Liver (tissue), 9 donors: ENCODE results near the gene CRACR2A. TPM values are rescaled to one million over a fixed set of nuclear protein-coding genes. Genes with fewer than 3 reads are reported as not detected.

Experiments used
- DNase-seq: peaks from one replicate; pipeline ENCODE4 v3.0.0-alpha.2; 2017; ENCODE audit warnings: low spot score
- H3K27ac ChIP-seq, 2 donors: one replicate each; pipeline ENCODE4 v1.7.0; 2013; ENCODE audit warnings: inconsistent platforms in 2 of 2, low read length in 2 of 2, control low read depth in 1 of 2, low read depth in 1 of 2, mild to moderate bottlenecking in 1 of 2
- H3K27me3 ChIP-seq, 4 donors: one replicate each; pipeline versions ENCODE4 v1.6.1 to v1.7.0; 2013; ENCODE audit warnings: low read length in 3 of 4, inconsistent platforms in 1 of 4, mild to moderate bottlenecking in 1 of 4, moderate library complexity in 1 of 4; ENCODE audit not compliant: control insufficient read depth in 4 of 4, insufficient read depth in 4 of 4
- H3K36me3 ChIP-seq, 4 donors: one replicate each; pipeline versions ENCODE4 v1.6.1 to v1.7.0; 2013; ENCODE audit warnings: low read length in 3 of 4, mild to moderate bottlenecking in 3 of 4, low read depth in 1 of 4, moderate library complexity in 1 of 4; ENCODE audit not compliant: control insufficient read depth in 4 of 4, insufficient read depth in 3 of 4
- H3K4me1 ChIP-seq, 4 donors: one replicate each; pipeline versions ENCODE4 v1.6.1 to v1.7.0; 2013; ENCODE audit warnings: low read length in 3 of 4, mild to moderate bottlenecking in 3 of 4, moderate library complexity in 1 of 4; ENCODE audit not compliant: control insufficient read depth in 4 of 4, insufficient read depth in 4 of 4
- H3K4me3 ChIP-seq, 3 donors: one replicate each; pipeline versions ENCODE4 v1.6.1 to v1.7.0; 2013; ENCODE audit warnings: low read length in 3 of 3, control low read depth in 1 of 3, low read depth in 1 of 3, mild to moderate bottlenecking in 1 of 3
- H3K9ac ChIP-seq, 2 donors: one replicate each; pipeline ENCODE4 v1.7.0; 2013; ENCODE audit warnings: low read length in 2 of 2, mild to moderate bottlenecking in 2 of 2, moderate library complexity in 2 of 2, control low read depth in 1 of 2, low read depth in 1 of 2
- H3K9me3 ChIP-seq, 4 donors: one replicate each; pipeline versions ENCODE4 v1.6.1 to v1.7.0; 2013; ENCODE audit warnings: low read length in 3 of 4; ENCODE audit not compliant: control insufficient read depth in 4 of 4
- EGR1 ChIP-seq, 2 donors: IDR thresholded peaks; 2 replicates each; pipeline ENCODE4 v1.6.1; 2016 to 2018; ENCODE audit warnings: antibody characterized with exemption in 2 of 2, low read depth in 2 of 2
- FOXA1 ChIP-seq: IDR thresholded peaks from 2 replicates; pipeline ENCODE4 v1.6.1; 2016; ENCODE audit warnings: antibody characterized with exemption
- FOXA2 ChIP-seq: IDR thresholded peaks from 2 replicates; pipeline ENCODE4 v1.6.1; 2016; ENCODE audit warnings: antibody characterized with exemption
- GABPA ChIP-seq, 2 donors: IDR thresholded peaks in 1 of 2; conservative IDR thresholded peaks in 1 of 2; 2 replicates each; pipeline ENCODE4 v1.6.1; 2016; ENCODE audit warnings: antibody characterized with exemption in 2 of 2, mild to moderate bottlenecking in 1 of 2, moderate library complexity in 1 of 2
- HNF4A ChIP-seq, 2 donors: conservative IDR thresholded peaks; 2 replicates each; pipeline ENCODE4 v1.6.1; 2016; ENCODE audit warnings: antibody characterized with exemption in 2 of 2, mild to moderate bottlenecking in 2 of 2
- HNF4G ChIP-seq: IDR thresholded peaks from 2 replicates; pipeline ENCODE4 v1.6.1; 2016; ENCODE audit warnings: antibody characterized with exemption
- NR2F2 ChIP-seq: IDR thresholded peaks from 2 replicates; pipeline ENCODE4 v1.6.1; 2016; ENCODE audit warnings: antibody characterized with exemption
- RAD21 ChIP-seq, 2 donors: IDR thresholded peaks; 2 replicates each; pipeline ENCODE4 v1.6.1; 2016; ENCODE audit warnings: antibody characterized with exemption in 2 of 2, mild to moderate bottlenecking in 2 of 2
- SP1 ChIP-seq: IDR thresholded peaks from 2 replicates; pipeline ENCODE4 v1.6.1; 2018; ENCODE audit warnings: antibody characterized with exemption, mild to moderate bottlenecking
- TAF1 ChIP-seq: conservative IDR thresholded peaks from 2 replicates; pipeline ENCODE4 v1.6.1; 2016; ENCODE audit warnings: antibody characterized with exemption, mild to moderate bottlenecking
- WGBS: extraction: QIAGEN DNeasy Blood & Tissue Kit; methylation state at CpG from one replicate; pipeline ENCODE4 v1.1.7; 2013; 5-methylcytosine and 5-hydroxymethylcytosine counted together
- polyA plus RNA-seq, 2 donors: library from polyadenylated mRNA; stranded (reverse) in 1 of 2; unstranded in 1 of 2; fragments of 200-250 nt in 1 of 2; fragments of >200 nt in 1 of 2; fragmentation: Nextera tagmentation in 1 of 2; extraction: Ambion mirVana in 1 of 2; gene quantifications; one replicate each; pipeline versions ENCODE4 v1.2.1 to v1.2.3, GENCODE V29; 2013 to 2015
- total RNA-seq, 2 donors: library from RNA; depleted of rRNA; stranded (reverse); fragments of >200 nt; gene quantifications; one replicate each; pipeline ENCODE4 v1.2.3, GENCODE V29; 2014
- TF ChIP-seq, protein P1 (sequence below): IDR thresholded peaks from 2 replicates; pipeline ENCODE4 v1.6.1; 2016; ENCODE audit warnings: antibody characterized with exemption
- TF ChIP-seq, protein P2 (sequence below): IDR thresholded peaks from 2 replicates; pipeline ENCODE4 v1.6.1; 2016; ENCODE audit warnings: antibody characterized with exemption
- TF ChIP-seq, protein P3 (sequence below): fragments of 150-350 bp; IDR thresholded peaks from 2 replicates; pipeline ENCODE4 v1.5.1; 2017; ENCODE audit warnings: improper control_type of control experiment, low read depth, low read length; ENCODE audit not compliant: missing input control
- TF ChIP-seq, protein P4 (sequence below): IDR thresholded peaks from 2 replicates; pipeline ENCODE4 v1.6.1; 2016; ENCODE audit warnings: antibody characterized with exemption
- donor health status: healthy.
- donor health status: healthy.
- donor health status: healthy.
- donor health status: healthy.
- donor health status: healthy.

The CRACR2A gene
- total and polyA plus RNA-seq, 4 donors: 0.33 to 4.2 (median 1.4) TPM

DNA sequence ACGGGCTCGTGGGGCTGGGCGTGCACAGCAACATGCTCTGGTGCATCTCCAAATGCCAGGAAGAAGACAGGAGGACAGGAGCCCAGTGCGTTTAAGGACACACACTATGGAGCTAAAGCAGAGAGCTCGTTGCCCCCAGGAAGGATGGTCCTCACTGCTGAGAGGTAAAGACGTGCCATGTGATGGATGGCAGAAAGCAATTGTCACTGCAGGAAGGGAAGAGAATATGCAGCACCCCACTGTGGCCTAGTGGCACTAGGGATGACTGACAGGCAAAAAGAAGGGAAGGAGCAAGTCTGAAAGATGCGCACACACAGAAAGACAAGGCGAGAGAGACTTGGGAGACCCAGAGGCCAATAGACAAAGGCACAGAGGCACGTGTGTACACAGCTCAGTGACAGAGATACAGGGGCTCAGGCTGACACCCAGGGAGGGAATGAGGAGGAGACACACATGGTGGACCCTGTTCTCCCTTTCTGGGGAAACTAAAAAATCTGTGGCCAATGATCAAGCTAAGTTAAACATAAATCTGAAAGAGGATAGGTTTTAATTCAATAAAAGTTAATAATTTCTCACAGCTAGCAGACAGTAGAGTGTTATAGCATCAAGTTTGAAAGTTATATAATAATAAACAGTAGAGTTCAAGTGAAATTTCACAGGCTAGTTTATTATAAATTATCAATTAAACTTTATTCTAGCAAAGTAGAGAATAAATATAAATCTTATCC, 78.8 kb downstream of the CRACR2A start:
- TF ChIP-seq, protein P1, sequence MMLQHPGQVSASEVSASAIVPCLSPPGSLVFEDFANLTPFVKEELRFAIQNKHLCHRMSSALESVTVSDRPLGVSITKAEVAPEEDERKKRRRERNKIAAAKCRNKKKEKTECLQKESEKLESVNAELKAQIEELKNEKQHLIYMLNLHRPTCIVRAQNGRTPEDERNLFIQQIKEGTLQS: no peak
- TF ChIP-seq FOXA1 (no peak), RAD21 (IDR thresholded peaks at IDR 0.05) (no peak)
- H3K9me3 ChIP-seq: no peaks in the 10 kb centered on the region
- no peak overlapping the region for H3K27ac ChIP-seq
- no peaks in the 10 kb centered on the region for H3K36me3 ChIP-seq
- H3K9ac ChIP-seq: no peak overlapping the region
- WGBS: 83% methylated on average over 9 of the region's 9 CpGs
- H3K4me3 ChIP-seq: no peak overlapping the region
- H3K27me3 ChIP-seq: no peaks in the 10 kb centered on the region
- no peak for DNase-seq
- H3K4me1 ChIP-seq: peaks cover 0 to 29% (median 27%) of the 10 kb centered on the region in 4 donors

DNA sequence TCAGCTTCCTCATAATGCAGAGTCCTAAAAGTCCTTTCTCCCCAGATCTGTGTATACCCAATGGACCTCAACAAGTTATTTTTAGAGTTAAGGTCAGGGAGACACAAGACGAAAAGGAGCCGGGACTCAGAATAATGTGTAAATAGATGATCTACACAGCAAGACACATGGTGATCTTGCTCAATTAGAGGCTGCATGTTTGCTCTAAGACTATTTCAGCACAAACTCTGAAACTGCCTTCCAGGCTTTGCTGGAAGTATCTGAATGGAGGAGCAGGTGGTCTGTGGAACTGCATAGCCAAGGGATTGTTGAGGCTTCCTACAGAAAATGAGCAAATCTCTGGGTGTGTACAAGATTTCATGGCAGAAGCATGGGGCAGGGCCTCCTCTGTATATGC, 80.8 kb downstream of the CRACR2A start:
- no peak overlapping the region for H3K27ac ChIP-seq
- no peak for DNase-seq
- no peaks in the 10 kb centered on the region for H3K9me3 ChIP-seq
- 34% methylated on average over 2 of the region's 2 CpGs for WGBS
- no peaks in the 10 kb centered on the region for H3K27me3 ChIP-seq
- TF ChIP-seq HNF4A (conservative IDR thresholded peaks at IDR 0.05) (no peak), HNF4G (no peak), NR2F2 (no peak), SP1 (no peak)
- no peaks in the 10 kb centered on the region for H3K36me3 ChIP-seq
- H3K4me1 ChIP-seq: peaks cover 0 to 29% (median 27%) of the 10 kb centered on the region in 4 donors
- no peak overlapping the region for H3K9ac ChIP-seq
- no peak overlapping the region for H3K4me3 ChIP-seq

DNA sequence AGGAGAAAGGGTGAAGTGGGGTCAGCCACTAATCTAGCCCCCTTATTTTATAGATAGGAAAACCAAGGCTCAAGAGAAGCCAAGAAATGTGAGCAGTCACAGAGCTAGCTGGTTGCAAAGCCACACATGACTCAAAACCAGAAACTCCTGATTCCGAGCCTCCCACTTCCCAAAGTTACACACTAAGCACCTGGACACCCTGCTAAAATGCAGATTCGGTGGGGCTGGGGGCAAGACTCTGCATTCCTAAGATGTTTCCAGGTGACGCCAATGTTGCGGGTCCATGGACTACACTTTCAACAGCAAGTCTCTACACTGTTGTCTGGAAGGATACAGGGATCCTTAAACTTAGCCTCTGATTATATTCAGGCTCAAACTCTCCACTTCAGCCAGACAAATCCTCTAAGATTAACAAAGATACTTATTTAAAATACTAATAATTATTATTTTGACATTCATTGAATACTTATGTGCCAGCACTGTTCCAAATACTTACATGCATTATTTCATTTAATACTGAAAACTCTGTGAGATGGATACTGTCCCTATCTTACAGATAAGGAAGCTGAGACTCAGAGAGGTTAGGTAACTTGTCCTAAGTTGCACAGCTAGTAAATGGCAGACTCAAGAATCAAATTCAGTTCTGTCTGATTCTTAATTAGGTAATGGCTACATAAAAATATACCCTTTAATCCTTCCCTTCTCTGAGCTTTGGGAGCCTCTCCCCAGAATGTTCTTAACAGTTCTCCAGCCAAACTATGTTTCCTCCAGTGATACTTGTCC, 81.4 kb downstream of the CRACR2A start:
- no peak for DNase-seq
- Histone ChIP-seq H3K27me3 (no peaks in the 10 kb centered on the region), H3K9ac (no peak overlapping the region), H3K27ac (no peak overlapping the region), H3K9me3 (no peaks in the 10 kb centered on the region), H3K4me1 (peaks cover 0 to 29% (median 27%) of the 10 kb centered on the region in 4 donors), H3K36me3 (no peaks in the 10 kb centered on the region), H3K4me3 (no peak overlapping the region)
- TF ChIP-seq, protein P2, sequence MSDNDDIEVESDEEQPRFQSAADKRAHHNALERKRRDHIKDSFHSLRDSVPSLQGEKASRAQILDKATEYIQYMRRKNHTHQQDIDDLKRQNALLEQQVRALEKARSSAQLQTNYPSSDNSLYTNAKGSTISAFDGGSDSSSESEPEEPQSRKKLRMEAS: no peak
- TF ChIP-seq, protein P3, sequence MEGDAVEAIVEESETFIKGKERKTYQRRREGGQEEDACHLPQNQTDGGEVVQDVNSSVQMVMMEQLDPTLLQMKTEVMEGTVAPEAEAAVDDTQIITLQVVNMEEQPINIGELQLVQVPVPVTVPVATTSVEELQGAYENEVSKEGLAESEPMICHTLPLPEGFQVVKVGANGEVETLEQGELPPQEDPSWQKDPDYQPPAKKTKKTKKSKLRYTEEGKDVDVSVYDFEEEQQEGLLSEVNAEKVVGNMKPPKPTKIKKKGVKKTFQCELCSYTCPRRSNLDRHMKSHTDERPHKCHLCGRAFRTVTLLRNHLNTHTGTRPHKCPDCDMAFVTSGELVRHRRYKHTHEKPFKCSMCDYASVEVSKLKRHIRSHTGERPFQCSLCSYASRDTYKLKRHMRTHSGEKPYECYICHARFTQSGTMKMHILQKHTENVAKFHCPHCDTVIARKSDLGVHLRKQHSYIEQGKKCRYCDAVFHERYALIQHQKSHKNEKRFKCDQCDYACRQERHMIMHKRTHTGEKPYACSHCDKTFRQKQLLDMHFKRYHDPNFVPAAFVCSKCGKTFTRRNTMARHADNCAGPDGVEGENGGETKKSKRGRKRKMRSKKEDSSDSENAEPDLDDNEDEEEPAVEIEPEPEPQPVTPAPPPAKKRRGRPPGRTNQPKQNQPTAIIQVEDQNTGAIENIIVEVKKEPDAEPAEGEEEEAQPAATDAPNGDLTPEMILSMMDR: no peak
- TF ChIP-seq HNF4G: no peak
- TF ChIP-seq TAF1: no peak
- TF ChIP-seq EGR1 (IDR thresholded peaks at IDR 0.05; ENCODE audit: low read depth in 2 of 2): no peak
- TF ChIP-seq, protein P4, sequence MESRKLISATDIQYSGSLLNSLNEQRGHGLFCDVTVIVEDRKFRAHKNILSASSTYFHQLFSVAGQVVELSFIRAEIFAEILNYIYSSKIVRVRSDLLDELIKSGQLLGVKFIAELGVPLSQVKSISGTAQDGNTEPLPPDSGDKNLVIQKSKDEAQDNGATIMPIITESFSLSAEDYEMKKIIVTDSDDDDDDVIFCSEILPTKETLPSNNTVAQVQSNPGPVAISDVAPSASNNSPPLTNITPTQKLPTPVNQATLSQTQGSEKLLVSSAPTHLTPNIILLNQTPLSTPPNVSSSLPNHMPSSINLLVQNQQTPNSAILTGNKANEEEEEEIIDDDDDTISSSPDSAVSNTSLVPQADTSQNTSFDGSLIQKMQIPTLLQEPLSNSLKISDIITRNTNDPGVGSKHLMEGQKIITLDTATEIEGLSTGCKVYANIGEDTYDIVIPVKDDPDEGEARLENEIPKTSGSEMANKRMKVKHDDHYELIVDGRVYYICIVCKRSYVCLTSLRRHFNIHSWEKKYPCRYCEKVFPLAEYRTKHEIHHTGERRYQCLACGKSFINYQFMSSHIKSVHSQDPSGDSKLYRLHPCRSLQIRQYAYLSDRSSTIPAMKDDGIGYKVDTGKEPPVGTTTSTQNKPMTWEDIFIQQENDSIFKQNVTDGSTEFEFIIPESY: no peak
- no peak for TF ChIP-seq GABPA (IDR thresholded peaks at IDR 0.05 in 1 of 2, conservative IDR thresholded peaks at IDR 0.05 in 1 of 2)
- no peak for TF ChIP-seq SP1
- no peak for TF ChIP-seq FOXA2
- WGBS: 94% methylated on average over 4 of the region's 4 CpGs
